ENCODE results near the gene COL4A2. TPM values are rescaled to one million over a fixed set of nuclear protein-coding genes. Genes with fewer than 3 reads are reported as not detected.

Gene COL4A2
- total and polyA plus RNA-seq, 4 donors, result 8.0 to 45.2 (median 40.3) TPM

DNA sequence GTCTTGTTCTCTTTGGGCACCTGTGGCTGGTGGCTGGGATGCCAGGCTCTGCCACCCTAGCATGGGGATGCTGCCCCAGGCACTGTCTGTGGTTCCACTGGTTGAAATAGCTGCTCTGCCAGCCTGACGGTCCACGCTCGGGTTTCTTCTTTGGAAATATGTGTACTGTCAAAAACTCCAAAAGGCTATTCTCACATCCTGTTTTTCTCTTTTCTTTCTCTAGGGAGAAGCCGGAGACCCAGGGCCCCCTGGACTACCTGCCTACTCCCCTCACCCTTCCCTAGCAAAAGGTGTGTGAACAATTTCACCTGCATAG is 139.4 kb downstream of the COL4A2 start:
- Histone ChIP-seq H3K27ac (ENCODE audit: low read depth in 1 of 2, low read length in 2 of 2) (no peak overlapping the region), H3K36me3 (ENCODE audit: control insufficient read depth in 4 of 4, insufficient read depth in 3 of 4, low read depth in 1 of 4, low read length in 3 of 4) (no peaks in the 10 kb centered on the region), H3K4me3 (ENCODE audit: low read depth in 1 of 3, low read length in 3 of 3) (no peak overlapping the region), H3K9me3 (ENCODE audit: control insufficient read depth in 4 of 4, low read length in 3 of 4) (no peaks in the 10 kb centered on the region), H3K4me1 (ENCODE audit: control insufficient read depth in 4 of 4, insufficient read depth in 4 of 4, low read length in 3 of 4) (no peaks in the 10 kb centered on the region), H3K9ac (ENCODE audit: low read depth in 1 of 2, low read length in 2 of 2) (no peak overlapping the region), H3K27me3 (ENCODE audit: control insufficient read depth in 4 of 4, insufficient read depth in 4 of 4, low read length in 3 of 4) (no peaks in the 10 kb centered on the region)
- 69% methylated on average over 4 of the region's 4 CpGs for WGBS
- no peak for DNase-seq (ENCODE audit: low spot score)
- no peak for TF ChIP-seq TAF1 (conservative IDR thresholded peaks at IDR 0.05)
- TF ChIP-seq ZBTB33 (IDR thresholded peaks at IDR 0.05), result no peak
- TF ChIP-seq, protein P1, sequence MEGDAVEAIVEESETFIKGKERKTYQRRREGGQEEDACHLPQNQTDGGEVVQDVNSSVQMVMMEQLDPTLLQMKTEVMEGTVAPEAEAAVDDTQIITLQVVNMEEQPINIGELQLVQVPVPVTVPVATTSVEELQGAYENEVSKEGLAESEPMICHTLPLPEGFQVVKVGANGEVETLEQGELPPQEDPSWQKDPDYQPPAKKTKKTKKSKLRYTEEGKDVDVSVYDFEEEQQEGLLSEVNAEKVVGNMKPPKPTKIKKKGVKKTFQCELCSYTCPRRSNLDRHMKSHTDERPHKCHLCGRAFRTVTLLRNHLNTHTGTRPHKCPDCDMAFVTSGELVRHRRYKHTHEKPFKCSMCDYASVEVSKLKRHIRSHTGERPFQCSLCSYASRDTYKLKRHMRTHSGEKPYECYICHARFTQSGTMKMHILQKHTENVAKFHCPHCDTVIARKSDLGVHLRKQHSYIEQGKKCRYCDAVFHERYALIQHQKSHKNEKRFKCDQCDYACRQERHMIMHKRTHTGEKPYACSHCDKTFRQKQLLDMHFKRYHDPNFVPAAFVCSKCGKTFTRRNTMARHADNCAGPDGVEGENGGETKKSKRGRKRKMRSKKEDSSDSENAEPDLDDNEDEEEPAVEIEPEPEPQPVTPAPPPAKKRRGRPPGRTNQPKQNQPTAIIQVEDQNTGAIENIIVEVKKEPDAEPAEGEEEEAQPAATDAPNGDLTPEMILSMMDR (IDR thresholded peaks at IDR 0.05; ENCODE audit: low read depth, low read length, missing input control), result no peak
- no peak for TF ChIP-seq HNF4G (IDR thresholded peaks at IDR 0.05)
- no peak for TF ChIP-seq ATF3 (IDR thresholded peaks at IDR 0.05)
- no peak for TF ChIP-seq JUND (IDR thresholded peaks at IDR 0.05)
- TF ChIP-seq, protein P2, sequence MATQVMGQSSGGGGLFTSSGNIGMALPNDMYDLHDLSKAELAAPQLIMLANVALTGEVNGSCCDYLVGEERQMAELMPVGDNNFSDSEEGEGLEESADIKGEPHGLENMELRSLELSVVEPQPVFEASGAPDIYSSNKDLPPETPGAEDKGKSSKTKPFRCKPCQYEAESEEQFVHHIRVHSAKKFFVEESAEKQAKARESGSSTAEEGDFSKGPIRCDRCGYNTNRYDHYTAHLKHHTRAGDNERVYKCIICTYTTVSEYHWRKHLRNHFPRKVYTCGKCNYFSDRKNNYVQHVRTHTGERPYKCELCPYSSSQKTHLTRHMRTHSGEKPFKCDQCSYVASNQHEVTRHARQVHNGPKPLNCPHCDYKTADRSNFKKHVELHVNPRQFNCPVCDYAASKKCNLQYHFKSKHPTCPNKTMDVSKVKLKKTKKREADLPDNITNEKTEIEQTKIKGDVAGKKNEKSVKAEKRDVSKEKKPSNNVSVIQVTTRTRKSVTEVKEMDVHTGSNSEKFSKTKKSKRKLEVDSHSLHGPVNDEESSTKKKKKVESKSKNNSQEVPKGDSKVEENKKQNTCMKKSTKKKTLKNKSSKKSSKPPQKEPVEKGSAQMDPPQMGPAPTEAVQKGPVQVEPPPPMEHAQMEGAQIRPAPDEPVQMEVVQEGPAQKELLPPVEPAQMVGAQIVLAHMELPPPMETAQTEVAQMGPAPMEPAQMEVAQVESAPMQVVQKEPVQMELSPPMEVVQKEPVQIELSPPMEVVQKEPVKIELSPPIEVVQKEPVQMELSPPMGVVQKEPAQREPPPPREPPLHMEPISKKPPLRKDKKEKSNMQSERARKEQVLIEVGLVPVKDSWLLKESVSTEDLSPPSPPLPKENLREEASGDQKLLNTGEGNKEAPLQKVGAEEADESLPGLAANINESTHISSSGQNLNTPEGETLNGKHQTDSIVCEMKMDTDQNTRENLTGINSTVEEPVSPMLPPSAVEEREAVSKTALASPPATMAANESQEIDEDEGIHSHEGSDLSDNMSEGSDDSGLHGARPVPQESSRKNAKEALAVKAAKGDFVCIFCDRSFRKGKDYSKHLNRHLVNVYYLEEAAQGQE (IDR thresholded peaks at IDR 0.05), result no peak

- no peaks in the 10 kb centered on the region for H3K27me3 ChIP-seq (ENCODE audit: control insufficient read depth in 4 of 4, insufficient read depth in 4 of 4, low read length in 3 of 4)
- DNase-seq (ENCODE audit: low spot score), result no peak
- WGBS, result 83% methylated on average over 12 of the region's 12 CpGs
Measured at GRCh38 chr13:110447058-110447511, 140.0 kb downstream of the COL4A2 start.

More at GRCh38 chr13:110447058-110447511, 140.0 kb downstream of the COL4A2 start:
- Histone ChIP-seq H3K36me3 (ENCODE audit: control insufficient read depth in 4 of 4, insufficient read depth in 3 of 4, low read depth in 1 of 4, low read length in 3 of 4) (no peaks in the 10 kb centered on the region), H3K9ac (ENCODE audit: low read depth in 1 of 2, low read length in 2 of 2) (no peak overlapping the region), H3K9me3 (ENCODE audit: control insufficient read depth in 4 of 4, low read length in 3 of 4) (no peaks in the 10 kb centered on the region), H3K27ac (ENCODE audit: low read depth in 1 of 2, low read length in 2 of 2) (no peak overlapping the region), H3K4me3 (ENCODE audit: low read depth in 1 of 3, low read length in 3 of 3) (no peak overlapping the region), H3K4me1 (ENCODE audit: control insufficient read depth in 4 of 4, insufficient read depth in 4 of 4, low read length in 3 of 4) (no peaks in the 10 kb centered on the region)
- TF ChIP-seq YY1 (IDR thresholded peaks at IDR 0.05) (no peak), ATF3 (IDR thresholded peaks at IDR 0.05) (no peak), FOXA2 (IDR thresholded peaks at IDR 0.05) (no peak), ZBTB33 (IDR thresholded peaks at IDR 0.05) (no peak), RAD21 (IDR thresholded peaks at IDR 0.05) (no peak), TAF1 (conservative IDR thresholded peaks at IDR 0.05) (no peak), RXRA (IDR thresholded peaks at IDR 0.05) (no peak), NR2F2 (IDR thresholded peaks at IDR 0.05) (no peak), FOXA1 (IDR thresholded peaks at IDR 0.05) (no peak), SP1 (IDR thresholded peaks at IDR 0.05) (no peak)
- TF ChIP-seq, protein P1 (IDR thresholded peaks at IDR 0.05; ENCODE audit: low read depth, low read length, missing input control), result no peak
- TF ChIP-seq, protein P2 (IDR thresholded peaks at IDR 0.05), result no peak

Data from liver (tissue), 9 donors.